SK-N-SH (cell line): ENCODE measurements around the gene SPEM3.
"Not testable (repeated sequence)": the region's sequence is repeated elsewhere in the genome, so short reads cannot be mapped to it uniquely, and the experiment has no call there.

Source experiments
- EP300 ChIP-seq, 2 experiments: IDR thresholded peaks; 2 replicates each; pipeline versions ENCODE4 v1.4.0 to v1.6.1; 2012; ENCODE audit warnings: borderline replicate concordance in 1 of 2, low read depth in 1 of 2, low read length in 1 of 2
- TF ChIP-seq, protein P1 (sequence below): fragments of 200-600 bp; sonication (generic); IDR thresholded peaks from 2 replicates; pipeline ENCODE4 v1.6.1; 2017; ENCODE audit warnings: antibody characterized with exemption, mild to moderate bottlenecking, moderate library complexity
- TF ChIP-seq, protein P2 (sequence below): IDR thresholded peaks from 2 replicates; pipeline ENCODE4 v1.4.0; 2012; ENCODE audit warnings: low read depth, borderline replicate concordance

DNA sequence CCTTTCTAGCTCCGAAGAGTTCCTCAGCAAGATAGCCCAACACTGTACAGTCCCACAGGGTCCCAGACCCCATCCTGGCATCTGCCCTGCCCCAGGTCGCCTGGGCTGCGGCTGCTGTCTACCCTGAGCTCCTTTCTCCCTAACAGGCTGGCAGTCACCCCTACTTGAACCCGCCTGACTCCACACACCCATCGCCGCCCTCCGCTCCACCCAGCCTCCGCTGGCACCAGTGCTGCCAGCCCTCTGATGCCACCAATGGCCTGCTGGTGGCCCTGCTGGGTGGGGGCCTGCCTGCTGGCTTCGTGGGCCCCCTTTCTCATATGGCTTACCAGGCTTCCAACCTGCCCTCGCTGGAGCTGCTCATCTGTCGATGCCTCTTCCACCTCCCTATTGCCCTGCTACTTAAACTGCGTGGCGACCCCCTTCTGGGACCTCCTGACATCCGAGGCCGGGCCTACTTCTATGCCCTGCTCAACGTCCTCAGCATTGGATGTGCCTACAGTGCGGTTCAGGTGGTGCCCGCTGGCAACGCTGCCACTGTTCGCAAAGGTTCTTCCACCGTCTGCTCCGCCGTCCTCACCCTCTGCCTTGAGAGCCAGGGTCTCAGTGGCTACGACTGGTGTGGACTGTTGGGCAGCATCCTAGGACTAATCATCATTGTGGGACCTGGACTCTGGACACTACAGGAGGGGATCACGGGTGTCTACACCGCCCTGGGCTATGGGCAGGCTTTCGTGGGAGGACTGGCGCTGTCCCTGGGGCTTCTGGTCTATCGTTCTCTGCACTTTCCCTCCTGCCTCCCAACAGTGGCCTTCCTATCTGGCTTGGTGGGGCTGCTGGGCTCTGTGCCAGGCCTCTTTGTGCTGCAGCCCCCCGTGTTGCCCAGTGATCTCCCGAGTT, 53.4 kb downstream of the SPEM3 start:
- TF ChIP-seq, protein P1, sequence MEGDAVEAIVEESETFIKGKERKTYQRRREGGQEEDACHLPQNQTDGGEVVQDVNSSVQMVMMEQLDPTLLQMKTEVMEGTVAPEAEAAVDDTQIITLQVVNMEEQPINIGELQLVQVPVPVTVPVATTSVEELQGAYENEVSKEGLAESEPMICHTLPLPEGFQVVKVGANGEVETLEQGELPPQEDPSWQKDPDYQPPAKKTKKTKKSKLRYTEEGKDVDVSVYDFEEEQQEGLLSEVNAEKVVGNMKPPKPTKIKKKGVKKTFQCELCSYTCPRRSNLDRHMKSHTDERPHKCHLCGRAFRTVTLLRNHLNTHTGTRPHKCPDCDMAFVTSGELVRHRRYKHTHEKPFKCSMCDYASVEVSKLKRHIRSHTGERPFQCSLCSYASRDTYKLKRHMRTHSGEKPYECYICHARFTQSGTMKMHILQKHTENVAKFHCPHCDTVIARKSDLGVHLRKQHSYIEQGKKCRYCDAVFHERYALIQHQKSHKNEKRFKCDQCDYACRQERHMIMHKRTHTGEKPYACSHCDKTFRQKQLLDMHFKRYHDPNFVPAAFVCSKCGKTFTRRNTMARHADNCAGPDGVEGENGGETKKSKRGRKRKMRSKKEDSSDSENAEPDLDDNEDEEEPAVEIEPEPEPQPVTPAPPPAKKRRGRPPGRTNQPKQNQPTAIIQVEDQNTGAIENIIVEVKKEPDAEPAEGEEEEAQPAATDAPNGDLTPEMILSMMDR = not testable (repeated sequence)
- TF ChIP-seq, protein P2, sequence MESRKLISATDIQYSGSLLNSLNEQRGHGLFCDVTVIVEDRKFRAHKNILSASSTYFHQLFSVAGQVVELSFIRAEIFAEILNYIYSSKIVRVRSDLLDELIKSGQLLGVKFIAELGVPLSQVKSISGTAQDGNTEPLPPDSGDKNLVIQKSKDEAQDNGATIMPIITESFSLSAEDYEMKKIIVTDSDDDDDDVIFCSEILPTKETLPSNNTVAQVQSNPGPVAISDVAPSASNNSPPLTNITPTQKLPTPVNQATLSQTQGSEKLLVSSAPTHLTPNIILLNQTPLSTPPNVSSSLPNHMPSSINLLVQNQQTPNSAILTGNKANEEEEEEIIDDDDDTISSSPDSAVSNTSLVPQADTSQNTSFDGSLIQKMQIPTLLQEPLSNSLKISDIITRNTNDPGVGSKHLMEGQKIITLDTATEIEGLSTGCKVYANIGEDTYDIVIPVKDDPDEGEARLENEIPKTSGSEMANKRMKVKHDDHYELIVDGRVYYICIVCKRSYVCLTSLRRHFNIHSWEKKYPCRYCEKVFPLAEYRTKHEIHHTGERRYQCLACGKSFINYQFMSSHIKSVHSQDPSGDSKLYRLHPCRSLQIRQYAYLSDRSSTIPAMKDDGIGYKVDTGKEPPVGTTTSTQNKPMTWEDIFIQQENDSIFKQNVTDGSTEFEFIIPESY = not testable (repeated sequence)
- TF ChIP-seq EP300 (IDR thresholded peaks at IDR 0.05; ENCODE audit: borderline replicate concordance in 1 of 2, low read depth in 1 of 2, low read length in 1 of 2) = not testable (repeated sequence)
